Activated CD4-positive, alpha-beta T cell treated with anti-CD3 and anti-CD28 coated beads, Interleukin-10, Interleukin-2, amounts not matched to agents 100 ng/mL and 50 ng/mL, durations not matched to agents 16 hours and 8 hours (primary cell): ENCODE data around the gene SYT14.
"Not testable (repeated sequence)": the region's sequence is repeated elsewhere in the genome, so short reads cannot be mapped to it uniquely, and the experiment has no call there.

Experiments used
- DNase-seq: peaks from one replicate; pipeline ENCODE4 v3.0.0-alpha.2; 2020

The SYT14 gene

GRCh38 chr1:210043058-210043457 lies 105.0 kb downstream of the SYT14 start:
- DNase-seq: no peak

DNA sequence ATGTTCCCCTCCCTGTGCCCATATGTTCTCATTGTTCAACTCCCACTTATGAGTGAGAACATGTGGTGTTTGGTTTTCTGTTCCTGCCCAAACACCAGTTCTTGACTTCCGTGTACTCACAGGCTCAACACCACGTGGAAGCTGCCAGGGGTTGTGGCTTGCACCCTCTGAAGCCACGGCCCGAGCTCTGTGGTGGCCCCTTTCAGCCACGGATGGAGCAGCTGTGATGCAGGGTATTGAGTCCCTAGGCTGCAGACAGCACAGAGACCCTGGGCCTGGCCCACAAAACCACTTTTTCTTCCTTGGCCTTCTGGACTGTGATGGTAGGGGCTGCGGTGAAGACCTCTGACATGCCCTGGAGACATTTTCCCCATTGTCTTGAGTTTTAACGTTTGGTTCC lies 111.6 kb downstream of the SYT14 start:
- no peak for DNase-seq

GRCh38 chr1:210050491-210050890 lies 112.5 kb downstream of the SYT14 start:
- not testable (repeated sequence) for DNase-seq

DNA sequence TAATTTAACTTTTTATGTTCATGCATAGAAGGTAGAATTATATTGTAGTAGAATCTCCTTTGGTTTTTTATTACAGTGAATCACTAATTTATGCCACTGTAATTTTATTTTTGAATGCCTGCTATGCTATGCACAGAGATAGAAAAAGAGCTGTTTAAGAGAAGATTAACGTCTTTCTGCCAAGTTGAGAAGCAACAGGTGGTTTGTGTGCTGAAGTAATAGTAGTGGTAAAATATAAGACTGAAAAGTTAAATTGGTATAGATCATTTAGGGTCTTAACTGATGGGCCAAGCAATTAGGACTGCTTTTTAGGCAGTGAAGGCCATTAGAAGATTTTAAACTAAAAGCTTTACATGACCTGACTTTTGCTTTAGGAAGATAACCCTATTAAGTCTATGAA lies 115.1 kb downstream of the SYT14 start:
- DNase-seq: no peak

DNA sequence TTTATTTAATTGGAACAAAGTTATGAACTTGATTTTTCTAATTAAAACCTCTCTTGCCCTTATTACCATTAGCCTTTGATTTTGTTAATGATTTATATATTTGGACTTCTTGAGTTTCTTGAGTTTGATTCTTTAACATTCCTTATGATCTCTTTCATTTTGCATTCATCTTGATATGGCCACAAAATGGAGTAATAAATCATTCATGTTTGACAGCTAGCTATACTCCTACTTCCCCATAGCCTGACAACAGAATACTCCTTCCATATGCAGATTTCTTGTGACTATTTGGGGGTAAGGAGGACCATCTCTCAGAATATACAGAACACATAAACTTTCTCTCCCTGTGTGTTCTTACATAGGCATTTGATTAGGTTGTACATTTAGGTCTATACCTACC lies 119.6 kb downstream of the SYT14 start:
- no peak for DNase-seq

GRCh38 chr1:210061992-210062391 lies 124.0 kb downstream of the SYT14 start:
- no peak for DNase-seq

DNA sequence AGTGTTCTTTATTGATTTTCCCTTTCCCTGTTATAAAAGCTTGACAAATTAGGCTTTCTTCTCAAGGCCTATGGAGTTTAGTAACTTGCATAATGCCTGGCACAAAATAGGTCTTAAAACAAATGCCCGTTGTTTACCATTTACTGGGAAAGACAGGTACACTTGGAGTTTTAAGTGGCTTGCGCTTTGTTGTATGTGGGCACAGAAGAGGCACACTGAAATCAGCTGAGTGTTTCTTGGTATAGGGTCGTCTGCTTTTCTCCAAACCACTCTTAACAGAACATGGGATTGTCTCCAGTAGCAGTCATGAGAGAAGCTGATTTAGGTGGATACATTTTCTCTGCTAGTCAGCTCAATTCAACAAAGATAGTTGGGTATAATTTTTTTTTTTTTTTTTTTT lies 132.5 kb downstream of the SYT14 start:
- no peak for DNase-seq

DNA sequence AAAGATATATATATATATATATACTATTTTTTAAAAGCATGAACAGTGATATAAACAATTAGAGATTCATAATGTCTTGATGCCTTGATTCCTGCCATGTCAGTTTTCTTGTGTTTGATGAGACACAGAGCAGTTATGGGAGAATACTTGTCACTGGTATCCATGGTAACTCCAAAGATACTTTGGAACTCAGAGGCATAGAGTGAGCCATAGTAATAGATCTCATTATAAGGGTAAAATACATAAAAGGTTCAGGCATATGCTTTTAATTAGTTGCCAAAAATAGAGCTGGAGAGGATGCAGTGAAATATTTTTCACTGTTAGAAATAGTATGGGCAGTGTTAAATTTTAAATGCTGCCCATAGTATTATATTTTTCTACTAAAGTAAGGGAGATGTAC lies 134.1 kb downstream of the SYT14 start:
- no peak for DNase-seq

DNA sequence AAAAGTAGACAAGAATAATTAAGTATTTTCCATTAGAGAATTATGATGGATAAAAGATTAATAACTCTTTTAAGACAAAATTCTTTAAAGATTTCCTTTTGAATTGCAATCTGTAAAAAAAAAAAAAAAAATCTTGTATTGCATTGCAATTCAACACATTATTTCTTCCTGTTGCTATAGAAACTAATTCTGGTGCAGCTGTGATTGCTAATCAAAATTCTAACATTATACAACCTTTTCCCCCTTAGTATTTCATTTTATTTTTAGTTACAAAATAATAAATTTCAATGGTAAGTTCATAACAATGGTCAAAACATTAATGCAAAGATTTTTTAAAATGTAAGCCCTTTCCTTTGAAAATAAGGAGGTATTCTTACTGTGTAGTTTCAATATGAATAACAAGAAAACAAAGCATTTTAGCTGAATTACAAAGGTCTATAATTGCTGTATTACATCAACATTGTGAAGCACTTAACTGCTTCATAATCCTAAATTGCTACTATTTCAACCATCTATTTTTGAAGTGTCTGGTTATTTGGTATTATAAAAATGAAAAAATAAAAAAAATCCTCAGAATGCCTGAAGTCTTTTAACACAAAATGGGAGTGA lies 135.0 kb downstream of the SYT14 start:
- no peak for DNase-seq

- DNase-seq: no peak
Measured at GRCh38 chr1:210074904-210075303, 136.9 kb downstream of the SYT14 start.

DNA sequence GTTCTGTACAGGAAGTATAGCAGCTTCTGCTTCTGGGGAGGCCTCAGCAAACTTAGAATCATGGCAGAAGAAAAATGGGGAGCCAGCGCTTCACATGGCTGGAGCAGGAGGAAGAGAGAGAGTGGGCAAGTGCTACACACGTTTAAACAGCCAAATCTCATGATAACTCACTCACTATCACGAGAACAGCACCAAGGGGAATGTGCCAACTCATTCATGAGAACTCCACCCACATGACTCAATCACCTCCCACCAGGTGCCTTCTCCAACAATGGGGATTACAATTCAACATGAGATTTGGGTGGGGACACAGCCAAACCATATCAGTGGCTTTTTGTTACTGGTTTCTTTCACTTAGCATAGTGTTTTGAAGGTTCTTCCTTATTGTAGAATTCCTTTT lies 138.6 kb downstream of the SYT14 start:
- no peak for DNase-seq

DNA sequence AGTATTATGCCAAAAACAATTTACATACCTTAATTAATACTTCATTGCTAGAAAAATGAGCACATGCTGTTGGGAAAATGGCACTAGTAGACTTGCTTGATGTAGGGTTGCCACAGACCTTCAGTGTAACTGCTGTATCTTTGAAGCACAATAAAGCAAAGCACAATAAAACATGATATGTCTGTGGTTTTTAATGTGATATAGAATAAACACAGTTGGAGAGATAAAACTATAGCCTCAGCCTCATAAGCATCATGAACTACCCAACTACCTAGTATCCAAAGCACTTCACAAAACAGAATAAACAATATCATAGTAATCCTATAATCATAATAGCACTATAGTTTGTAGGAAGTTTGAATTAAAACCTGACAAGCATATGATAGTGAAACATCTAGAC lies 143.5 kb downstream of the SYT14 start:
- no peak for DNase-seq

- no peak for DNase-seq
Measured at GRCh38 chr1:210085359-210085758, 147.3 kb downstream of the SYT14 start.

DNA sequence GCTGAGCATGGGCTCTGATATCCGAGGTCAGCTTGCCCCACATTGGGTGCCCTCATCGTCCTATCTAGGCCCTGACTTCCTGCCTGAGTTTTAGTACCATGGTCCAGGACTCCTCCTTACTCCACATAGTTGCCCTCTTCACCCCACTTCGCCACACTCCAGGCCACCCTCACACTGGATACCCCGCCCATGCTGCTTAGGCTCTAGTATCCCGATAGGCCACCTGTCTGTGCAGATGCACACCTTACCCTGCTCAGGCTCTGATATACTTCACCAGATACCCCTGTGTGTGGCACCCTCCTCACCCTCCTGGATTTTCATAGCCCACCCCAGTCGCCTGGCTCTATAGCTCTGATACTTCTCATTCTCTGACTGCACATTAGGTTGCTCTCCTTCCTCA lies 149.0 kb downstream of the SYT14 start:
- no peak for DNase-seq

GRCh38 chr1:210089855-210090254 lies 151.8 kb downstream of the SYT14 start:
- DNase-seq: no peak

- no peak for DNase-seq
Measured at GRCh38 chr1:210092366-210092765, 154.3 kb downstream of the SYT14 start.

DNA sequence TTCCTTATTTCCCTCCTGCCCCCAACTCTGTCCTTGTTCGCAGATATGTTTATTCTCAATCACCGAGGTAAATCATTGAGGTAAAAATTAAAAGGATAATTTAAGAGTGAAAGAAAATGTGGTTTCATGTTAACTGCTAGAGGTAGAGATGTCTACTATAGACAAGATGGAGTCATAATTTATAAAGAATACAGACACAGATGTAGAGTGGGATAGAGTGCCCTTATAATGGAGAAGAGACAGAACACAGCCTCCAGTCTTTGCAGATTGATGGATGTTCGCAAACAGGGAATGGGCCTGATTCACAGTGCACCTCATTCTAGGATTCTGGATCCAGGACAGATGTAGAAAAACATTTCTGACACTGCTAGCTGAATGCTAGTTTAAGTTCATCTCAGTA lies 155.4 kb downstream of the SYT14 start:
- DNase-seq: no peak

DNA sequence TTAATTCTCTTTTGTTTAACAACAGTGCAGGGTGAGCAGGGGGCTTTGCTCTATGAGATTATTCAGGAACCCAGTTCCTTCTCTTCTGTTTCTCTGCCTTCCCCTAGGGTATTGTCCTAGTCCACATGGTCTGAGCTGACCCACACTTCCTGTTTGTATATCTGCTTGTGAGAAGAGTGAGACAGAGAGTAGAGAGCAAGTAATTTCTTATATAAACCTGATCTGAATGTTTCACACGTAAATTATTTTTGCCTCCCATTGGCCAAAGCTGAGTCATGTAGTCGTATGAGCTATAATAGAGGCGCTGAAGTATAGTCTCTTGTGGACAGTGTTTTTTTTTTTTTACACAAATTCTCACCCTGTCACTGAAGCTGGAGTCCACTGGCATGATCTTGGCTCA lies 160.3 kb downstream of the SYT14 start:
- DNase-seq: no peak

DNA sequence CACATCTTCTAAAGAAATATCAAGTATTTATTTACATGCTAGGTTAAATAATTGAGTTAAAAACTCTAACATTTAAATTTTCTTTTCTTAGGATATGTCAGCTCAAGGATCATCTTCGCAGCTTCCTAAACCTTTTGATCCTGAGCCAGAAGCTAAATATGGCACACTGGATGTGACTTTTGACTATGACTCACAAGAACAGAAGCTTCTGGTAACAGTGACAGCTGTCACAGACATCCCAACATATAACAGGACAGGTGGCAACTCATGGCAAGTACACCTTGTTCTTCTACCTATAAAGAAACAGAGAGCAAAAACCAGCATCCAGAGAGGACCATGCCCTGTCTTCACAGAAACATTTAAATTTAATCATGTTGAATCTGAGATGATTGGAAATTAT lies 161.9 kb downstream of the SYT14 start:
- DNase-seq: no peak

- no peak for DNase-seq
Measured at GRCh38 chr1:210104103-210104502, 166.1 kb downstream of the SYT14 start.

- not testable (repeated sequence) for DNase-seq
Measured at GRCh38 chr1:210112906-210113305, 174.9 kb downstream of the SYT14 start.

DNA sequence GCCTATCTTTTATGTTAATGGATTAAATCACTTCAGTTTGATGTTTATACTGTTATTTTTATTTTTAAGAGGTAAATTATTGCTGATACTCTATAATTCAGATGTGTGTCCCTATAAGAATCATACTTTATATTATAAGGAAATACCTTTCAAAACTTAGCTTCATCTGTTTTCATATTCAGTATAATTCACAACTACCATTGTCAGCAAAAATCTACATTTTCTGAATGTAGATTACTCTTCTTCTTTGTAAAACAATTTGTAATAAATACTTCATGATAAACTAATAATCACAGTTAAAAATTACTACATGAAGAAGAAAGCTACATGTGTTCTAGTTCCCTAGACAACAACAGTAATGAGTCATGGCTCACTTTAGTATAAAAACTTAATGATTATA lies 179.2 kb downstream of the SYT14 start:
- DNase-seq: no peak

- no peak for DNase-seq
Measured at GRCh38 chr1:210117681-210118170, 179.7 kb downstream of the SYT14 start.

GRCh38 chr1:210123383-210123782 lies 185.4 kb downstream of the SYT14 start:
- no peak for DNase-seq

DNA sequence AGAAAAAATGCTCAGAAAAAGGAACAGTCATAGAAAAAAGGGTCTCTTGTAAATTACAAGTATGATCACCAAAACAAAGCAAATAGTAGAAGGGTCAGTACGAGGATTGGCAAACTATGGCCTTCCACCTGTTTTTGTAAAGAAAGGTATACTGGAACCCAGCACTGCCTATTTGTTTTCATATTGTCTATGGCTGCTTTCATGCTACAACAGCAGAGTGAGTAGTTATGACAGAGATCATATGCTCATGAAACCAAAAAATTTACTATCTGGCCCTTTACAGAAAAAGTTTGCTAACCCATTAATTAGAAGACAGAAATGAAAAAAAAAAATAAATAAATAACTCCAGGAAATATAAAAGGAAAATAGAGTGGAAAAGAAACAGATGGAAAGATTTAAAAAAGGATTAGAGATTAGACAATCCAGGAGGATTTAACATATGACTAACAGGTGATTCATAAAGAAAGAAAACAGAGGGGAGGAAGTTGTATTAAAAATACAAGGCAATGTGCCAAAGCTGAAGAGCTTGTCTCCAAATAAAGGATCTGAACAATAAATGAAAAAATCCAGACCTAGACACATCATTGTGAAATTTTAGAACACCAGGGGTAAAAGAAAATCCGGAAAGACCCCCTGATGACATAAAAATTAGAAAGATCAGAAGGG lies 186.0 kb downstream of the SYT14 start:
- no peak for DNase-seq
